Measurements from ENCODE around the gene PRSS57. TPM values are rescaled to one million over a fixed set of nuclear protein-coding genes. Genes with fewer than 3 reads are reported as not detected.

PRSS57 gene
- total and polyA plus RNA-seq, 2 of the 4 experiments (the other 2 are of a cell fraction), result not detected

- Histone ChIP-seq H3K4me3 (ENCODE audit: insufficient read depth, low read depth, low read length) (no peak overlapping the region), H2AK5ac (ENCODE audit: low read depth, low read length) (no peak overlapping the region), H3K9me1 (ENCODE audit: insufficient read depth, low read length) (no peaks in the 10 kb centered on the region), H3K27me3 (ENCODE audit: control insufficient read depth, insufficient read depth, low read length) (no peaks in the 10 kb centered on the region), H4K91ac (ENCODE audit: insufficient read depth, low read depth, low read length) (no peak overlapping the region), H3K9ac (ENCODE audit: low read depth, low read length) (no peak overlapping the region), H3K18ac (ENCODE audit: low read depth, low read length) (no peak overlapping the region), H3K27ac (ENCODE audit: insufficient read depth, low read length) (no peak overlapping the region), H3K56ac (ENCODE audit: extremely low read depth, insufficient read depth, low read length) (no peak overlapping the region), H2BK15ac (ENCODE audit: low read depth, low read length) (no peak overlapping the region), H4K8ac (ENCODE audit: low read depth in 2 of 2, low read length in 2 of 2) (no peak overlapping the region), H3K4me1 (ENCODE audit: control insufficient read depth, insufficient read depth, low read length) (no peaks in the 10 kb centered on the region), H3K14ac (replicated peaks; ENCODE audit: low read depth, low read length) (no peak overlapping the region), H2BK20ac (ENCODE audit: low read depth, low read length) (no peak overlapping the region), H3K36me3 (ENCODE audit: control insufficient read depth, insufficient read depth, low read length) (peaks cover 8% of the 10 kb centered on the region), H3K4me2 (ENCODE audit: low read depth, low read length) (no peak overlapping the region), H2BK5ac (ENCODE audit: low read depth, low read length, poor library complexity, severe bottlenecking) (no peak overlapping the region), H2AK9ac (replicated peaks; ENCODE audit: low read depth, low read length, poor library complexity) (no peak overlapping the region), H3K4ac (ENCODE audit: low read depth, low read length) (no peak overlapping the region), H2AFZ (replicated peaks; ENCODE audit: low read length, poor library complexity) (no peak overlapping the region), H4K5ac (ENCODE audit: low read depth, low read length) (no peak overlapping the region), H3K79me1 (ENCODE audit: low read depth in 1 of 2, low read length in 2 of 2) (no peaks in the 10 kb centered on the region), H3K9me3 (ENCODE audit: control insufficient read depth, insufficient read depth, low read length) (no peaks in the 10 kb centered on the region), H4K20me1 (ENCODE audit: insufficient read depth, low read length) (no peaks in the 10 kb centered on the region), H2BK120ac (ENCODE audit: low read depth, low read length) (no peak overlapping the region), H3K23ac (ENCODE audit: low read depth, low read length) (no peak overlapping the region)
- TF ChIP-seq MAFK (IDR thresholded peaks at IDR 0.05; ENCODE audit: low read depth, low read length) (no peak), FOS (IDR thresholded peaks at IDR 0.05; ENCODE audit: low read depth, low read length) (no peak), MXI1 (IDR thresholded peaks at IDR 0.05; ENCODE audit: borderline replicate concordance, low read depth, low read length) (no peak), SMC3 (IDR thresholded peaks at IDR 0.05; ENCODE audit: low read depth, low read length) (no peak), CEBPB (IDR thresholded peaks at IDR 0.05; ENCODE audit: low read depth, low read length) (no peak), CHD1 (IDR thresholded peaks at IDR 0.05; ENCODE audit: low read depth, low read length) (no peak), USF2 (IDR thresholded peaks at IDR 0.05; ENCODE audit: low read depth, low read length) (no peak), NFE2L2 (IDR thresholded peaks at IDR 0.05; ENCODE audit: low read depth, low read length) (no peak), RCOR1 (IDR thresholded peaks at IDR 0.05; ENCODE audit: insufficient replicate concordance, low read length) (no peak)
- TF ChIP-seq, protein P1, sequence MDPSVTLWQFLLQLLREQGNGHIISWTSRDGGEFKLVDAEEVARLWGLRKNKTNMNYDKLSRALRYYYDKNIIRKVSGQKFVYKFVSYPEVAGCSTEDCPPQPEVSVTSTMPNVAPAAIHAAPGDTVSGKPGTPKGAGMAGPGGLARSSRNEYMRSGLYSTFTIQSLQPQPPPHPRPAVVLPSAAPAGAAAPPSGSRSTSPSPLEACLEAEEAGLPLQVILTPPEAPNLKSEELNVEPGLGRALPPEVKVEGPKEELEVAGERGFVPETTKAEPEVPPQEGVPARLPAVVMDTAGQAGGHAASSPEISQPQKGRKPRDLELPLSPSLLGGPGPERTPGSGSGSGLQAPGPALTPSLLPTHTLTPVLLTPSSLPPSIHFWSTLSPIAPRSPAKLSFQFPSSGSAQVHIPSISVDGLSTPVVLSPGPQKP (IDR thresholded peaks at IDR 0.05; ENCODE audit: borderline replicate concordance, low read depth, low read length), result no peak
- no TSS peak for BruUV-seq (replicated peaks)
- POLR2A ChIA-PET (ENCODE audit: unreplicated experiment), result no interaction called here
- dilution Hi-C loops (cut with HindIII; ENCODE audit: low sequenced_read_pairs, unreplicated experiment), result no loop called here
- in situ Hi-C loops (cut with MboI; ENCODE audit: low sequenced_read_pairs), result loop anchor here (5.0 kb wide), 2 partner anchors 67 to 147 kb away; partner anchors contain the start of gene HCN2
- ATAC-seq (ENCODE audit: low read depth), result no peak
- intact Hi-C loops (cut with micrococcal nuclease), result loop anchor here (1.0 kb wide), 2 partner anchors 69 to 150 kb away; no protein-coding TSS in a partner anchor
- no peak for DNase-seq
- WGBS, 2 experiments (ENCODE audit: extremely low coverage in 2 of 2, insufficient read length in 1 of 2), result 67% methylated on average over 2 of the region's 13 CpGs; no CpG with 5 or more reads in 1 of the 2 experiments
- CTCF ChIA-PET, result no interaction called here
Observed at GRCh38 chr19:734716-735115, 39.5 kb upstream of the PRSS57 start.

Data from IMR-90 (cell line).